CD4-positive, alpha-beta T cell treated with Interleukin-10 for 1 hour (primary cell): ENCODE measurements around the gene RALGPS1.
"Not testable (repeated sequence)": the region's sequence is repeated elsewhere in the genome, so short reads cannot be mapped to it uniquely, and the experiment has no call there.

Experiments
- DNase-seq: peaks from one replicate; pipeline ENCODE4 v3.0.0-alpha.2; 2020

The RALGPS1 gene

DNA sequence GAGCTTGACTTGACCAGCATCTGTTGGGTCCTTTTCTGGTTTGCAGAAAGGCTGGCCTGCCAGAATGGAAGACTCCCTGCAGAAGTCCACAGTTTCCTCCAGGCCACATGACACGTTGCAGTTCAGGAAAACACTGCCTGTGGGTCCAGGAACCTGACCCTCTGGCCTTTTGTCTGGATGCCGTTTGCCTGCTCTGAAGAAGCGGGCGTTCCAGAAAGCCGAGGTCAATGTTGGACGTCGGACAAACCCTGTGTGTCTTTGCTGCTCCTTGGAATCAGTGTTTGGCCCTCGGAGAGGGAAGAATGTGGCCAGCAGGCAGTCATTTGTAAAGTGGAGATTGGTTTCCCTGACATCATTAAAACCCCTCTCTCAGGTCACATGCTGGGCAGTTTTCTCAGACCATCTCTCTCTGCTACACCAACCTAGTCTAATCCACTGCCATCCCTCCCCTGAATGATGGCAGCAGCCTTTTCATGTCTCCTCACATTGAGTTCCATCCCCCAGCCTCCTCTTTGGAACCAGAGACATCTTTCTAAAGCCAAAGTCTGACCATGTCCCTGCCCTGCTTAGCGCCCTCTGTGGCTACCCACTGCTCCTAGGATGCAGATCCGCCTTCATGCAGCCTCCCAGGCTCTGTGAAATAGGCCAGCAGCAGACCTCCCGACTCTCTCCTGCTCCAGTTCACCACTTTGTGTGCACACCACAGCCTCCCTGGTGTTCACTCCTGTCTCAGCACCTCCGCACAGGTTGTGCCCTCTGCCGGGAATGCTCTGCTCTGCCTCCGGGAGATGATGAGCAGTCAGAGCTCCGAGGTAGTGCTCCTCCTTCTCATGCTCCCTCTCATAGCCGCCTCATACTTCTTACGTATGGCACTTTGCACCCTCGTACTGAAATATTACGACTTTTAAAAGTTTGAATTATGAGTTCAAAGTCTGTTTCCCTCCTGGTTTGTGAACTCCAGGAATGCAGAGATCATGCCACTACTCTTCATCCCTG, 75.6 kb downstream of the RALGPS1 start:
- DNase-seq = no peak

DNA sequence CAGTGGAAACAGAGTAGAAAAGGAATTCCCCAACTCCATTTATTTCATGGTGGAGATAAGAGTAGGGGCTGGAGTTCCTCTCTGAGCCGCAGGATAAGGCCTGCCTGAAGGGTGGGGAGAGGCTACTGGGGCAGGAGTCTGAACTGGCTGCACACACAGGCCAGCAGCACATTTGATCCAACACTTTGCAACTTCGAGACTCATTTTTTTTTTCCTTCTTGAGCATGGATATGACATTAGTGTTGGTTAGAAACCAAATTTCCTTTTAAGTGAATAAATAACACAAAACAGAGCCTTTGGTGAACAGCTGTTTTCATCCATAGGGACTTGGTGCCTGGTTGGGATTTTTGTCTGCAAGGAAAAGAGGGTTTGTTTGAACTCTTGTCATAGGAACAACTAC, 76.6 kb downstream of the RALGPS1 start:
- DNase-seq = no peak

DNA sequence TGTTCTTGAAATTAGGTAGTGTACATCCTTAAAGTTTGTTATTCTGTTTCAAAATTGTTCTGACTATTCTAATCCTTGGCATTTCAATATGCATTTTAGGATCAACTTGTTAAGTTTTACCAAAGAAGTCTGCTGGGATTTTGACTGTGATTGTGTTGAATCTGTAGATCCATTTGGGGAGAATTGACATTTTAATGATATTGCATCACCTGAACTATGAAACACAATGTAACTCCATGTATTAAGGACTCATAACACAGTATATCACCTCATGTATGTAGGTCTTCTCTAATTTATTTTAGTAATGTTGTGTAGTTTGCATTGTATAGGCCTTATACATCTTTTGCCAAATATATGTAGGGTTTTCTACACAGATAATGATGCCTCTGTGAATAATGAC, 77.8 kb downstream of the RALGPS1 start:
- DNase-seq = no peak

- no peak for DNase-seq
Measured at GRCh38 chr9:126999315-127000068, 84.9 kb downstream of the RALGPS1 start.

DNA sequence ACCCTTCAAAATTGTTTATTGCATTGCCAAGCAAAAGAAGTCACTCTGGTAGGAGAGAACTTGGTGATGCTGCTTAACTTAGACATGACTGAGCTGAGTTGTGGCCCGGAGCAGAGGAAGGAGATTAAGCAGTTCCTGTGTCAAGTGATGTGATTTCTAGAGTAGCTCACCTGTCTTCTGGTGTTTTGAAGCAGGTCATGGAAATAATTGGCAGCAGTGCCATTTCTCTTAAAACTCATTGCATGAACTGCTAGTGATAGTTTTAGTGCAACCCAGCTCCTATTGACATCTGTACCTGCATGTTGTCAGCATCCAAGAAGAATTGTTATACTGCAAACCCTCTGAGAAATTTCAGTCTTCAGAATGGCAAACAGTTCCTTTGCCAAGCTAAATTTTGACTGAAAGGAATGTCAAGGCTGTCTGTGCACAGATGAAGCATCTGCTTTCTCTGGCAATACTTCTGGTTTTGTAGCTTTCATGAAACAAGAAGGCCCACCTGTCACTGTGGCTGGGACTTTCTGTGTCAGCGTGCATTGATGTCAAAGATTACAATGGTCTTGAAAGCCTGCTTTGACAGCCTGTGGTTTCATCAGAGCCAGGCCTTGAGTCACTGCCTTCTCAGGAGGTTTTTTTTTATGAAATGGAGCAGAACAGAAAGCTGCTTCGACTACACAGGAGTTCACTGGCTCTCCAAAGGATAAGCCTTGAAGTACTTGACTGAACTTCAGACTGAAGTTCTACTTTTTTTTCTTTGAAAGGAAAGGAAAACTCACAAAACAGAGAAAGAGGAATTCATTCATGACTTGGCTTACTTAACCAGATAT, 90.6 kb downstream of the RALGPS1 start:
- DNase-seq = peak; percentile 67

DNA sequence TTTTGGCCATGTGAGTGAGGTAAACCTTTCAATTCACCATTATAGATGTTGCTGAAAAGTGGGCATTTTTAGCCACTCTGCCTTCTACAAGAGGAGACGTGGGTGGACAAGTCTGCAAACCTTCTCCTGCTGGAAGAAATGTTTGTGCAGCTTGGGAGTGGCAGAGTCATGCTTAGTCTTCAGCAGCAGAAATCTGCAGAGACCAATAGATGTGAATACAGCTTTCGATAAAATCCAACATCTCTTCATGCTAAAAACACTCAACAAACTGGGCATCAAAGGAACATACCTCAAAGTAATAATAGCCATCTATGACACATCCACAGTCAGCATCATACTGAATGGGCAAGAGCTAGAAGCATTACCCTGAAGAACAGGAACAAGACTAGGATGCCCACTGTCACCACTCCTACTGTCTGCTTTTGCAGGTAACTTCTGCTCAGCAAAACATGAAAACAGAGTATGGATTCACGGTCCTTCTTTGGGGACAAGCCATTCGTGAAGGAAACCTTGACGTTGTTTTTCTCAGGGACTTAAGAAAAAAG, 91.3 kb downstream of the RALGPS1 start:
- DNase-seq = no peak

- no peak for DNase-seq
Measured at GRCh38 chr9:127007638-127008037, 93.1 kb downstream of the RALGPS1 start.

DNA sequence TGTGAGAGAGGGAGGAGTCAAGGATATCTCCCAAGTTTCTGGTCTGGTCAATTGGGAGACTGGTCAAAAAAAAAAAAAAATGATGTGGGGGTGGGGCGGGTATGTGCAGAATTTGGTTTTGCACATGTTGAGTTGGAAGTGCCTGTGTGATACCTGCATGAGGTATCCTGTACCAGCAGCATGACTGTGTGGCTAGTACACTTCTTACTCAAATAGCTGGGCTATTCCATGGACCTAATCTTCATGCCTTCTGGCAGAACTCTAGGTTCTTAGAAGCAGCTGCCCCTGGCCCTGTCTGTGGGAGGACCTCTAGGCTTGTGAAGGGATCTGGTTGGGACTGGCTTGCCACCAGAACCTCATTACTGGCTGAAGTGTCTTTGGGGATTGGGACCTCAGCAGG, 93.5 kb downstream of the RALGPS1 start:
- no peak for DNase-seq

DNA sequence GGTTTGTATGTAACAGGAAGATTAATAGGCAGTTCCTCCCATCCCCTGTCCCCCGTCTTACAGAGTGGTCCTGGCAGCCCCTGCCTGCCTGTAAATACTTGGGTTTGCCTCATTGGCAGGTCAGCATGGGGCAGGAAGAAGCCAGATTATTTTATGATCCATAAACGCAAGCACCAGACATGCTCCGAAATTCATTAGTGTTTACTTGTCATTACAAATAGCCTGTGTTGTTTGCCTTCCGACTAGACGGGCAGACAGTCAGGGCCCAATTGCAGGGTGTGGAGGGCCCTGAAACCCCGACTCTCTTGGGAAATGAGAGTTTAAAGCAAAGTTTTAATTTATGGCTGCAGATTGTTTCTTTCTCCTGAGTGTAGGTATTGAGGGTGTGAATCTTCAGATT, 97.2 kb downstream of the RALGPS1 start:
- DNase-seq = no peak

- no peak for DNase-seq
Measured at GRCh38 chr9:127012250-127012649, 97.7 kb downstream of the RALGPS1 start.

- DNase-seq = no peak
Measured at GRCh38 chr9:127013597-127013996, 99.0 kb downstream of the RALGPS1 start.

- no peak for DNase-seq
Measured at GRCh38 chr9:127014216-127014909, 99.8 kb downstream of the RALGPS1 start.

DNA sequence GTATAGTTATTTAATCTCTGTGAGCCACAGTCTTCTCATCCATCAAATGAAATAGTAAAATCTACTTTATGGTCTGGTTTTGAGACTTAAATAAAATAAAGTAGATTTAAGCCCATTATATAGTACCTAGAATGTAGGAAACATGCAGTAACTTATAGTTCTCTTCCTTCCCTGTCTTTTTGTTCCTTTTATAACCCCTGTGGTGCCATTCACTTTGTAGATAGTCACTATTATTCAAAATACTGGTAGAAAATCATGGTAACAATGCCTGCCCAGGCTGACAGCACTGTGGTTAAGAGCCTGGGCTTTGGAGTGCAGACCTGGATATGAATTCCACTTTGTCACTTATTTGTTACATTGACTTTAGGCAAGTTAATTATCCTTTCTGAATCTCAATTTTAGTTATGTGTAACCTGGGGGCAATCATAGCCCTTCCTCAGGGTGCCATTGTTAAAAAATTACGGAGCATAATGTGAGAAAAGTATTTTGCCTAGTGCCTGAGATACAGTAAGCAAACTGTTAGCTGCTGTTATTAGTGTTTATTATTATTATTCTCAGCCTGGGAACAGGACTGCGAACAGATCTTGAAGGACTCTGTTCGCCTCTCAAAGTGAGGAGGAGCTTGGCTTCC, 100.4 kb downstream of the RALGPS1 start:
- no peak for DNase-seq

- no peak for DNase-seq
Measured at GRCh38 chr9:127015921-127016512, 101.4 kb downstream of the RALGPS1 start.

- DNase-seq = not testable (repeated sequence)
Measured at GRCh38 chr9:127017979-127018378, 103.4 kb downstream of the RALGPS1 start.

DNA sequence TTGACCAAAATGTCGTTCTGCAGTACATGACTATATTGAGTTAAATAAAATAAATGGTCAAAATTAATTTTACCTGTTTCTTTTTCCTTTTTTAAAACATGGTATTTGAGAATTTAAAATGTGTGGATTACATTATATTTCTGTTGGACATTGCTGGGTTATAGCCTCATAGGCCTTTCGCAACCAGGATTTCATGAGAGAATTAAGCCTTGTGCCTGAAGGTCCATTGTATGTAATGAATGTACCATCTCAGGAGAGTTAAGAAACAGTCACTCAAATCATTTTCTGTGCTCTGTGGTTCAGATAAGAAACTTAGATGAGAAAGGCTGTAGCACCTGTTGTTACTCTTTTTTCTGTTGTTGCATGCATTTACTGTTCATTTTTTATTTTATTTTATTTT, 104.4 kb downstream of the RALGPS1 start:
- DNase-seq = no peak

GRCh38 chr9:127020036-127020801, 105.6 kb downstream of the RALGPS1 start:
- DNase-seq = no peak

- no peak for DNase-seq
Measured at GRCh38 chr9:127020802-127021078, 106.2 kb downstream of the RALGPS1 start.

DNA sequence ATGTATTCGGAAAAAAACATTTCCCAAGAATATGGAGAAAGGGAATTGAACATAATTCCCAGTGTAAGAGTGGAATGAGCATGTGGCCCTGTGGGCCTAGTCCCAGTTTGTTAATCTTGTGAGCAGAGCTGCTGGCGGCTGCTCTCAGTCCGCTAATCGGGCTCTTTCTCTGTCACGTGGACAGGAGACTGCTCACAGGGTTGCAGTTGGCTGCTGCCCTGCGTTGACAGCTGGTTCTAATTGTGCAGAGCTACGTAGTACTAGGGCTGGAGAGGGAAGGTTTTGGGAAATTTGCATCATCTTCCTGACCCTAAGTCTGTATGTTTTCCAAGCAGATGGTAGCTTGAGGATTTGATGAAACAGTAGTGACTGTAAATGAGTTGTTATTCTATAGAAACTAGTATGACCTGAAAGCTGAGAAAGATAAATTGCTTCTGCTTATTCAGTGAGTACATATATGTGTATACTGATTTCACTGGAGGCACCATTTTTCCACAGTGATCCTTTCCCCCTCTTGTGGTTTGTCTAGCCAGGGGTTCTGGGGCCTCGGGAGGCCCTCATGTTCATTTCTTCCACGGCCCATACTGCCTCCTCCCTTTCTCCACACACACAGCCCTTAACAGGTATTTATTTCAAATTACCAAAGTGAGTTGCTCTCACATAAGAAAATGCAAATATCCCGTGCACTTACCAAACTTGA, 107.2 kb downstream of the RALGPS1 start:
- DNase-seq = no peak
